Upper lobe of left lung (tissue), 4 donors: ENCODE data around the gene TSHZ2.

ENCODE experiments used
- EP300 ChIP-seq, 4 donors: sonication (generic); formaldehyde crosslinking; IDR thresholded peaks; one replicate each; pipeline ENCODE4 v1.5.1; 2017; ENCODE audit warnings: antibody characterized with exemption in 4 of 4, control low read depth in 2 of 4
- POLR2A ChIP-seq, 4 donors: fragments of 450-650 bp; IDR thresholded peaks; one replicate each; pipeline ENCODE4 v1.5.1; 2016 to 2017; ENCODE audit warnings: antibody characterized with exemption in 4 of 4, mild to moderate bottlenecking in 2 of 4
- TF ChIP-seq, protein P1 (sequence below), 6 experiments: fragments of 450-650 bp in 4 of 6; fragments of 200-600 bp in 2 of 6; sonication (generic) in 2 of 6; IDR thresholded peaks; one replicate each; pipeline ENCODE4 v1.5.1; 2016 to 2019; ENCODE audit warnings: antibody characterized with exemption in 6 of 6

DNA sequence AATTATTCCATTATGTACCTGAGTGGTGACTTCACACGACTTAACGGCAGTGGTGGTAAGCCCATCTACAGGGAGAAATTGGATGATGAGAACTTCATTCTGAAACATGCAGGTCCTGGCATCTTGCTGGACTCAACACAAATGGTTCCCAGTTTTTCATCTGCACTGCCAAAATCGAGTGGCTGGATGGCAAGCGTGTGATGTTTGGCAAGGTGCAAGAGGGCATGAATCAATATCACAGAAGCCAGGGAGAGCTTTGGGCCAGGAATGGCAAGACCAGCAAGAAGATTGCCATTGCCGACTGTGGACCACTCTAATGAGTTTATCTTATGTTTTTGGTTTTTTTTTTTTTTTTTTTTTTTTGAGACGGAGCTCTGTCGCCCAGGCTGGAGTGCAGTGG is 449.2 kb downstream of the TSHZ2 start:
- TF ChIP-seq, protein P1, sequence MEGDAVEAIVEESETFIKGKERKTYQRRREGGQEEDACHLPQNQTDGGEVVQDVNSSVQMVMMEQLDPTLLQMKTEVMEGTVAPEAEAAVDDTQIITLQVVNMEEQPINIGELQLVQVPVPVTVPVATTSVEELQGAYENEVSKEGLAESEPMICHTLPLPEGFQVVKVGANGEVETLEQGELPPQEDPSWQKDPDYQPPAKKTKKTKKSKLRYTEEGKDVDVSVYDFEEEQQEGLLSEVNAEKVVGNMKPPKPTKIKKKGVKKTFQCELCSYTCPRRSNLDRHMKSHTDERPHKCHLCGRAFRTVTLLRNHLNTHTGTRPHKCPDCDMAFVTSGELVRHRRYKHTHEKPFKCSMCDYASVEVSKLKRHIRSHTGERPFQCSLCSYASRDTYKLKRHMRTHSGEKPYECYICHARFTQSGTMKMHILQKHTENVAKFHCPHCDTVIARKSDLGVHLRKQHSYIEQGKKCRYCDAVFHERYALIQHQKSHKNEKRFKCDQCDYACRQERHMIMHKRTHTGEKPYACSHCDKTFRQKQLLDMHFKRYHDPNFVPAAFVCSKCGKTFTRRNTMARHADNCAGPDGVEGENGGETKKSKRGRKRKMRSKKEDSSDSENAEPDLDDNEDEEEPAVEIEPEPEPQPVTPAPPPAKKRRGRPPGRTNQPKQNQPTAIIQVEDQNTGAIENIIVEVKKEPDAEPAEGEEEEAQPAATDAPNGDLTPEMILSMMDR (IDR thresholded peaks at IDR 0.05): no peak
- TF ChIP-seq POLR2A (IDR thresholded peaks at IDR 0.05) (no peak), EP300 (IDR thresholded peaks at IDR 0.05) (no peak)
